DND-41 (cell line): ENCODE measurements around the gene THAP12.
A peak's percentile ranks its signal among the peaks of the same experiment; 100 is the strongest.

Experiments
- ATAC-seq: fragments of 200-7000 bp; cut with Tn5 transposase; 3 replicates; pipeline ENCODE4 v1.9.1; 2021; ENCODE audit warnings: low read depth; ENCODE audit not compliant: insufficient read depth
- DNase-seq: peaks from one replicate; pipeline ENCODE4 v3.0.0-alpha.2; 2020
- H2AFZ ChIP-seq: 2 replicates; pipeline ENCODE4 v1.6.0; 2012; ENCODE audit warnings: low read depth, low read length
- H3K27ac ChIP-seq: 2 replicates; pipeline ENCODE4 v1.5.1; 2012; ENCODE audit warnings: low read length, inconsistent platforms
- H3K27me3 ChIP-seq: fragments of 200-600 bp; sonication (generic); 2 replicates; pipeline ENCODE4 v1.6.0; 2012; ENCODE audit warnings: low read length, mild to moderate bottlenecking, inconsistent platforms; ENCODE audit not compliant: insufficient read depth, poor library complexity
- H3K36me3 ChIP-seq: 2 replicates; pipeline ENCODE4 v1.5.1; 2012; ENCODE audit warnings: low read length, inconsistent platforms; ENCODE audit not compliant: insufficient read depth
- H3K4me1 ChIP-seq: 2 replicates; pipeline ENCODE4 v1.5.1; 2012; ENCODE audit warnings: mild to moderate bottlenecking, low read length; ENCODE audit not compliant: insufficient read depth
- H3K4me2 ChIP-seq: 2 replicates; pipeline ENCODE4 v1.6.0; 2012; ENCODE audit warnings: mild to moderate bottlenecking, moderate library complexity, low read length, inconsistent platforms; ENCODE audit not compliant: insufficient read depth
- H3K4me3 ChIP-seq, 2 experiments: fragments of 200-600 bp in 1 of 2; shearing (Covaris generic) in 1 of 2; 2 replicates each; pipeline ENCODE4 v1.5.1; 2012 to 2016; ENCODE audit warnings: inconsistent platforms in 2 of 2, low read length in 2 of 2, mild to moderate bottlenecking in 2 of 2, low read depth in 1 of 2, moderate library complexity in 1 of 2
- H3K79me2 ChIP-seq: 2 replicates; pipeline ENCODE4 v1.6.0; 2012; ENCODE audit warnings: low read length, inconsistent platforms; ENCODE audit not compliant: insufficient read depth
- H3K9ac ChIP-seq: 2 replicates; pipeline ENCODE4 v1.6.0; 2012; ENCODE audit warnings: low read depth, mild to moderate bottlenecking, inconsistent platforms, low read length, moderate library complexity
- H3K9me3 ChIP-seq: 2 replicates; pipeline ENCODE4 v1.5.1; 2012; ENCODE audit warnings: low read length, moderate library complexity, mild to moderate bottlenecking, inconsistent platforms; ENCODE audit not compliant: insufficient read depth, severe bottlenecking
- H4K20me1 ChIP-seq: 2 replicates; pipeline ENCODE4 v1.6.0; 2012; ENCODE audit warnings: low read length; ENCODE audit not compliant: insufficient read depth
- CTCF ChIP-seq: IDR thresholded peaks from 2 replicates; pipeline ENCODE4 v1.5.1; 2012; ENCODE audit warnings: borderline replicate concordance, low read length, moderate library complexity, mild to moderate bottlenecking; ENCODE audit not compliant: poor library complexity, severe bottlenecking; ENCODE audit errors: extremely low read depth
- EZH2 ChIP-seq: IDR thresholded peaks from 3 replicates; pipeline ENCODE4 v1.6.1; 2012; ENCODE audit warnings: borderline replicate concordance, low read depth, mild to moderate bottlenecking, moderate library complexity, low read length, inconsistent platforms; ENCODE audit not compliant: severe bottlenecking

Gene THAP12

GRCh38 chr11:76376746-76377558 is 4.0 kb downstream of the THAP12 start:
- no peak for DNase-seq
- TF ChIP-seq EZH2 = no peak
- no peak for TF ChIP-seq CTCF
- Histone ChIP-seq H3K4me3 (no peak overlapping the region), H3K9ac (no peak overlapping the region), H3K27ac (no peak overlapping the region), H3K36me3 (no peaks in the 10 kb centered on the region), H3K27me3 (no peaks in the 10 kb centered on the region), H2AFZ (no peak overlapping the region), H3K79me2 (peaks cover 94% of the 10 kb centered on the region), H4K20me1 (peaks cover 71% of the 10 kb centered on the region), H3K4me1 (peaks cover 33% of the 10 kb centered on the region), H3K4me2 (peak overlapping the region; percentile 71; the same call in 1 of the 2 replicates), H3K9me3 (no peaks in the 10 kb centered on the region)
- no peak for ATAC-seq

- H3K9me3 ChIP-seq = no peaks in the 10 kb centered on the region
- no peak overlapping the region for H3K4me3 ChIP-seq
- H3K4me1 ChIP-seq = no peaks in the 10 kb centered on the region; the same call in 1 of the 2 replicates
- TF ChIP-seq CTCF (no peak), EZH2 (no peak)
- DNase-seq = no peak
- H2AFZ ChIP-seq = no peak overlapping the region
- H3K27me3 ChIP-seq = no peaks in the 10 kb centered on the region
- peaks cover 97% of the 10 kb centered on the region for H3K79me2 ChIP-seq
- H3K27ac ChIP-seq = no peak overlapping the region
- H3K4me2 ChIP-seq = no peak overlapping the region
- H3K9ac ChIP-seq = no peak overlapping the region
- H3K36me3 ChIP-seq = no peaks in the 10 kb centered on the region
- H4K20me1 ChIP-seq = peaks cover 78% of the 10 kb centered on the region
- peak; percentile 29; the same call in 1 of the 3 replicates for ATAC-seq
Observed at GRCh38 chr11:76371170-76371569, 9.8 kb downstream of the THAP12 start.

- Histone ChIP-seq H2AFZ (no peak overlapping the region), H4K20me1 (peaks cover 63% of the 10 kb centered on the region)
- DNase-seq = no peak
Observed at GRCh38 chr11:76369406-76369805, 11.5 kb downstream of the THAP12 start.

More at GRCh38 chr11:76369406-76369805, 11.5 kb downstream of the THAP12 start:
- no peak overlapping the region for H3K9ac ChIP-seq
- TF ChIP-seq CTCF (no peak), EZH2 (no peak)
- no peak overlapping the region for H3K4me3 ChIP-seq
- H3K27ac ChIP-seq = no peak overlapping the region
- H3K9me3 ChIP-seq = no peaks in the 10 kb centered on the region
- no peak overlapping the region for H3K4me2 ChIP-seq
- H3K79me2 ChIP-seq = peaks cover 96% of the 10 kb centered on the region
- H3K4me1 ChIP-seq = no peaks in the 10 kb centered on the region
- peaks cover 5% of the 10 kb centered on the region for H3K36me3 ChIP-seq
- ATAC-seq = no peak
- H3K27me3 ChIP-seq = no peaks in the 10 kb centered on the region
